HG03159 (cell line): ENCODE results near the gene TMEM59L.
"Not testable (repeated sequence)": the region's sequence is repeated elsewhere in the genome, so short reads cannot be mapped to it uniquely, and the experiment has no call there.

Experiments used
- ATAC-seq: cut with Tn5 transposase; IDR thresholded peaks from one replicate; pipeline ENCODE4 v1.9.1; 2021; ENCODE audit warnings: mild to moderate bottlenecking, moderate library complexity; ENCODE audit not compliant: unreplicated experiment

The TMEM59L gene

DNA sequence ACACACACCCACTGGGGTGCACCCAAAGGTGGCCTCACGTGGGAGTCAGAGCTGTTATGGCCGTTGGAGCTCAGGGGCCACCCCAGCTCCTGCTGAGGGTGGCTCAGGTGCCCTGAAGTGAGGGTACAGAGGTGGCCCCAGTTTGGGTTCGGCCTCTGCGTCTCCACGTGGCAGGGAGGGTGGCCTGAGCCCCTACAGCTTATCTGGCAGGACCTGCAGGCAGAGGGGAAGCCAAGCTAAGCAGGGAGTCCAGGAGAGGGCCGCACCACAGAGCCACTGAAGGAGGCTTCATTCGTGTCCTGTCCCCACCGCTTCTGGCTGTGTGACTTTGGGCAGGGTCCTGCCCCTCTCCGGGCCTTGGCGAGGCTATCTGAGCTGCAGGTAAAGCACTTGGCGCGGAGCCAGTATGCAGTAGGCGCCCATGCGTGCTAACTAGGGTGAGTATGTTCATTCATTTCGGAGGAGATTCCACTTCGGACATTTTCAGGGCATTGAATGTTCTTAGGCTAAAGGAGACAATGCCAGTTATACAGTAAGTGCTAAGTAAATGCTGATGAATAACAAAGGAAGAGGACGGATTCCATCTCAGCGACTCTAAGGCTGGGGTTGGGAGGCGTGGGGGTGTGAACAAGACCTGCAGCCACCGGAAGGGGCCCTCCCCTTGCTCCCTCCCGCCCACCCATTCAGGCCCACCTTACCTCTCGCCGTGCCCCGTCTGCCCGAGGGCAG lies 19.1 kb upstream of the TMEM59L start:
- no peak for ATAC-seq

DNA sequence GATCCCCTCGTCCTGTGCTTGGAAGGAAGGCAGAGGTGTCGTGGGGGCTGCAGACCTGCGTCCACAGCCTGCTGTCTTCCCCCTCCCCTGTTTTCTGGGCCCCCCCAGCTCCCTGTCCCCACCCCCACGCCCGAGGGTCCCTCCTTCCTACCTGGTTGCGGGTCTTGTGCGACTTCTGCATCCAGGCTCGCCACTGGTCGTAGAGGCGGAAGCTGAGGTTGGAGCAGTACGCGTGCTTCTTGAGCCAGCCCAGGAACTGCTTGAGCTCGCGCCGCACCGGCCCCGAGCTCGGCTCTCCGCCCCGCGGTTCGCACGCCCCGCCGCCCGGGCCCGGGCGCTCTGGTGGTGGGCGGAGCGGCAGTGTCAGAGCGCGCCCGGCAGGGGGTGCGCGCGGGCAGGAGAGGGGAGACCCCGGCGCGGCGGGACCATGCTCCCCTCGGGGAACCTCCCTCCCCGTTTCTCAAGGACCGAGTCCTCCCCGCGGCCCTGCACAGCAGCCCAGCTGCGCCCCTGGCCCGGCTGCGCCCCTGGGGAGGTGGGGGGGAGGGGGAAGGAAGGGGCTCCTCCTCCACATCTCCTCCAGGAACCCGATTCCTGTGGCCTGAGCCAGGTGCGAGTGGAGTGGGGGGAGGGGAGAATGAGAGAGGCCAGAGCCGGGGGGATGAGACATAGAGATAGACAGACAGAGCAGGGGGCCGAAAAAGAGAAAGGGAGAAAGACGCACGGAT lies 18.4 kb upstream of the TMEM59L start:
- no peak for ATAC-seq

DNA sequence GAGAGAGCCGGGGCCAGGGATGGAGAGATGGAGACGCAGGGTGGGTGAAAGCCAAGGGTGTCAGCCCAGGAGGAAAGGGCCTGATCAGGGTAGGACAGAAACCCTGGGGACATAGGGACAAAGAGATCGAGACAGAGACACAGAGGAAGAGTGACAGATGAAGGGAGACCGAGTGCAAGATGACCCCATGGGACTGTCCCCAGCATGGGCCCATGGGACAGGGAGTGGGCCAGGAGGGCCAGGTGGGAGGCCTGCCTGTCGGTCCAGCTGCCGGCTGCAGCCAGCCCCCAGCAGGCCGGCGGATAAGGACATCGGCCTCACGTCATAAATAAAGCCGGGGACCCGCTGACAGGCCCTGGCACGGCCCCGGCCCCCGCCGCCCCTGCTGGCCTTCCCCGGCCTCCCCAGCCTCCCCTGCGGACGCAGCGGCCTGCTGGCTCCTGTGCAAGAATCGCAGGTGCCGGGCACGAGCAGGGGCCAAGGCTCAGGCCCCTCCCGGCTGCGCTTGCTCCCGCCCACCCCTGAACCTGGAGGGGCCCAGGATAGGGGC lies 17.8 kb upstream of the TMEM59L start:
- ATAC-seq = no peak

DNA sequence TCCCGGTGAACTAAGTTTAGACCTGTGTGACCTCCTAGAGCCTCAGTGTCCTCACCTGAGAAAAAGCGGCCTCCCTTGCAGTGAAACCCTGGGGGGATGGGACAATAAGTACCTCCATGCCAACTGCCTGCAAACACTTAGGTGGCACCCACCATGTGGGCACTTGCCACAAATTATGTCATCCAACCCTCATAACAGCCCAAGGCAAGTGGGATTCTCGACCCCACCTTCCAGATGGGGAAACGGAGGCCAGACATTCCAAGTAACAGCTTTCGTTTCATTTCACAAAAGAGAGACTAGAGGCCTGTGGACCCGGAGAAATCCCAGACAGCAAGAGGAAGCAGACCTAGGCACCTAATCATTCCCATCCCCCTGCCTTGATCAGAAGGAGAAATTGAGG lies 17.2 kb upstream of the TMEM59L start:
- ATAC-seq = no peak

DNA sequence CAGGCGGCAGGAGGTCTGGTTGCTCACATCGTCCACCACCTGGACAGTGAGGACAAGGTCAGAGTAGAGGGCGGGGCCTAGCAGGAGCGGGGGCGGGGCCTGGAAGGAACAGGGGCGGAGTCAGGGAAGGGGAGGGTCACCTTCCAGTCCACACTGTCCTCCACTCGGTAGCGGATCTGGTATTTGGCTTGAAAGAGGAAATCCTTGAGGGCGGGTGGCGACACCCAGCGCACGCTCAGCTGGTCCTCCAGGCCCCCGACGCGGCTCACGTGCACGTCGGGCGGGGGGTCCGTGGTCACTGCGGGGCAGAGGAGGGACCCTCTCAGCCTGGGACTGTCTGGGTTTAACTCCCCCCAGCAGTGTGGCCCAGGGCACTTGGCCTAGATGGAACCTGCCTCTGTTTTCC lies 15.9 kb upstream of the TMEM59L start:
- no peak for ATAC-seq

DNA sequence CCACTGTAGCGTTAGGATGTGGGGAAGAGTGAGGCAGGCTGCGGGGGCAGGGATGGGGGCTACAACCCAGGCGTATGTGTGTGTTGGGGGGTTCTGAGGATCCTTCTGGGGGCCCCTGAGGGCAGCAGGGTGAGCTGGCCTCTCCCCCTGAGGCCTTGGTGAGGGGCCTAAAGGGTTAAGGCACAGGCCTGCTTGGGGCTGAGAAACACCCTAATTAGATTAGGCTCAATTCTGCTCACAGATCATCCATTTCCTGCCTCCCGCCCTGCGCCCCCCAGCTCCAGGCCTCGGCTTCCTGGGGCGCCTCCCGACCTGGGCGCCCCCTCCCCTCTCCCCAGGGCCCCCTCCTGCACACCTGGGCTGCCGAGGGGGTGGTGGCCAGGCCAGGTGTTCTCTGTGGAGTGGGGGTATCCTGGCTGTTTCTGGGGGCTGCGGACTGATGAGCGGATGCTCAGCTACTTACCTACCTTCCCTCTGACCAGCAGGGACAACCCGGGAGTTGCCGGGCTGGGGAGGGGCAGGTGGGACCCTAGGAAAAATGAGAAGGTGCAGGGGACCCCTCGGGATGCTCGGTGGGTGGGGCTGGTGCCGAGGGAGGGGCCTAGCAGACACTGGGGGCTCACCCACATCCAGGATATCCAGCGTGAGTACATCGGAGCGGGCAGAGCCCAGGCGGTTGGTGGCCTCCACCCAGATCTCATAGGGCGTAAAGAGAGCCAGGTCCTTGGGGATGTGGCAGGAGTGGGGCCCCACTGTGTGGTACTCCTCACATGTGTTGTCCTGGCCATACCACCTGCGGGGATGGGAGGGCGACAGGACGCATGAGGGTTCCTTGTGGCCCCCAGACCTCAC lies 14.6 kb upstream of the TMEM59L start:
- no peak for ATAC-seq

DNA sequence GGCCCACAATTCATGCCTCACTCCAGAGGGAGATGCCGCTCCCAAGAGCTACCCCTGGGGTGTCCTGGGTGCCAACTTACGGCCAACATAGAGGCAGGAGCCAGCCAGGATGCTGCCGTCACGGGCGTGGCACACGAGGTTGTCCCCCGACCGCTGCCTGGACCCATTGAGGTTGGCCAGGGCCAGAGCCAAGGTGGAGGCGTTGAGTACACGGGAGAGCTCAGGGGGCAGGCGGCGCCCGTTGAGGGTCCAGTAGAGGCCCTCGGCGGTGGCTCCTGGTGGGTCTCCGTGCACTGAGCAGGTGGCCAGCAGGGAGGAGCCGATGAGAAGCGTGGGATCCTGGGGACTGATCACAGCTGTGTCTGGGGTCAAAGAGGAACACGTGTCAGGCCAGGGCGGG lies 13.2 kb upstream of the TMEM59L start:
- no peak for ATAC-seq

DNA sequence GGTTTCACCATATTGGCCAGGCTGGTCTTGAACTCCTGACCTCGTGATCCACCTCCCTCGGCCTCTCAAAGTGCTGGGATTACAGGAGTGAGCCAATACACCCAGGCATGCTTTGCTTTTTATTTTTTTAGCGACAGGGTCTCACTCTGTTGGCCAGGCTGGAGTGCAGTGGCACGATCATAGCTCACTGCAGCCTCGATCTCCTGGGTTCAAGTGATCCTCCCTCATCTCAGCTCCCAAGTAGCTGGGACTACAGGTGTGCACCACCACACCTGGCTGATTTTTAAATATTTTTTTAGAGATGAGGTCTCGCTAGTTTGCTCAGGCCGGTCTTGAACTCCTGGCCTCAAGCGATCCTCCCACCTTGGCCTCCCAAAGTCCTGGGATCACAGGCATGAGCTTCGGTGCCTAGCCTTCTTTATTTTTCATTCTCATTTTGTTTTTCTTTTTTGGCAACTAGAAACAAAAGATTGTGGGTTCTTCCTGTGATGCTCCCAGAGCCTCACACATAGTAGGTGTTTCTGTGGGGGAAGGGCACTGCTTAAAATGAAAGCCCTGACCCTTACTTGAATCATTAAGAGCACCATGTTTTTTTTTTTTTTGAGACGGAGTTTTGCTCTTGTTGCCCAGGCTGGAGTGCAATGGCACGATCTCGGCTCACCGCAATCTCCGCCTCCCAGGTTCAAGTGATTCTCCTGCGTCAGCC lies 11.8 kb upstream of the TMEM59L start:
- ATAC-seq = not testable (repeated sequence)

DNA sequence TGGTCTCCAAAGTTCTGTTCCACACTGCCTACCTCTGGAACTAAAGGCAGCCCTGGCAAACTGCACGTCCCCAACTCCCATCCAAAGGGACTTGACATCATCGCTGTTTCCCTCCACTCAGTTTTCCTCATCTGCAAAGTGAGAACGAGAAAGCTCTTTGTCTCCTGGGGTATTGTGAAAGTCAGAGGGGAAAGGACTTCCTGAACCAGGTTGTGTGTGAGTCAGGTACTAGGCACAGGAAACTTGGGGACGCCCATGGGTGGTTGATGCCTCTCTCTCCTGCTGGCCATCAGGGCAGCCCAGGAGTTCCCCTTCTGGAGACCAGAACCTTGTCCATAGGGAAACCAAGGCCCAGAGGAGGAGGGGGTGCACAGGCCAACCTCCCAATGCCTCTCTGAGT lies 10.8 kb upstream of the TMEM59L start:
- no peak for ATAC-seq

DNA sequence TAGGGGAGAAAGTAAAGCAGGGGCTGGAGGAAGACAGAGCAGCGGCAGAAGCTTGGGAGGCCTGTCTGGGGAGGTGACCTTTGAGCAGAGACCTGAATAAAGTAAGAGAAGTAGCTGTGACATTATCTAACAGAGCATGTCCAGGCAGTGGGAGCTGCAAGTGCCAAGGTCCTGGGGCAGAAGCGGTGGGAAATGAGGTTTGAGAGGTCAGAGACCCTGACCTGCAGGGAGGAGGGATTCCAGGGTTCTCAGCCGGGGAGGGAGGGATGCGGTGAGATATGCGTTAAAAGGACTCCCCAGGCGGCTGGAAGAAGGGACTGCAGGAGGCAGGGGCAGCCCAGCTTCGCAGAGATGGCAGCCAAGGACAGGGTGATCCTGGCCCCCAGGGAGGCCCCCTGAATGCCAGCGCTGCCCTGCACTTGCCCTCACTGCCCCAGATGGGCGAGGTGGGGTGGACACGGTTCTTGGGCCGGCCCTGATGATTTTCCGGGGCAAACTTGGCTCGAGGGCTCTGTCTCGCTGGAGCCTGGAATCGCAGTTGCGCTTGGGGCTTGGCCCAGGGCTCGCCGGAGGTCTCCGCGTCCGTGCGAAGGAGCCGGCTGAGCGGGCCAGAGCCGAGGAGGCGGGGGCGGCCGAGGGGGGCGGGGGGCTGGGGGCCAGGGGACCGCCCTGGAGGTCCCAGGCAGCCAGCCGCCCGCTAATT lies 9.3 kb upstream of the TMEM59L start:
- no peak for ATAC-seq

DNA sequence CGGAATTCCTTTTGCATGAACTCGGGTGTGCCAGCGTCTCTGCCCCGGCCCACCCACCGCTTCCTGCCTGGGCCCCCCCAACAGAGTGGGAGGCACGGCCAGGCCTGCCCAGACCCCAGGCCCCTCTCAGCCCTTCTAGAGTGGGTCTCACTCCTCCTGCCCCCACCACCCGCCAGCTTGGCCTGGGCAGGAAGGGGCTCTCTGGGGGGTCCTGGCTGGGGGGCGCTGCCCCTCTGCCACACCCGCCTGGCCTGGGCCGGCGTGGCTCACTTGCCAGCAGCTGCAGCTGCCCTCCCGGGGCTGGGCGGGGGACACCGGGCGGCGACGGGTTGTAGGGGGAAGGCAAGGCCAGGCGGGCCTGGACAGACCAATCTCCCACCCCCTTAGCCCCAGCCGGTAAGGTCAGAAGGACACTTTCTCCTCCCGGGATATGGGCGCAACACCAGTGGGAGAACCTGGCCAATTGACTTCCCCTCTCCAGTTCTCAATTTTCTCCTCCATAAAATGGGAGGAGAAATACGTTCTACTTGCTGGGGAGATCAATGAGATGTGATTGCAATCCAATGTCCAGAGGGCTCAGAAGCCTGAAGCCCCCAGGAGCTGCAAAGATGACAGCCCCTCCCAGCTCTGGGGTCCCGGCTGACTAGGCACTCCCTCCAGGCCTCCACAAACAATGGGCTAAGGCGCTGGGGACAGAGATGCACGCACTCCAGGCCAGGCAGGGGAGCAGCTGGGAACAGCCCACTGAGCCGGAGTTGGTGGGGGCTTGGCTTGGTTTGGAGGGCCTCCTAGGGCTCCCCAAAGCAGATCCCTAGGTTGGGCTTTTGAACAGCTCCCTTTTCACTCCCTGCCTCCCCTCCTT lies 8.5 kb upstream of the TMEM59L start:
- no peak for ATAC-seq

DNA sequence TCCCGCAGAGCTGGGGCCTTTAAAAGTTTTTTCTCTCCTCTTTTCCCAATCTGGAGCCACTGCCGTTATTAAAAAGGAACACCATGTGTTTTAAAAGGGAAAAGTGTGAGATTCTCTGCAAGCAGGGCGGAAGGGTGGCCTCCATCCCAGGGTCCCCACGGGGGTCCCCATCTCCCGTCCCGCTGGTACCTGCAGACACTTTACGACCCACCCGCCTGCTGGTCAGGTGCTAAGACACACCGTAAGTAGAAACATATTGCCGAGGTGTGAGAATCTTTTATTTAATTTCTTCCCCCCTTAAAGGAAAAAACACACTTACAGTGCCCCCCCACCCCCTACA lies 7.9 kb upstream of the TMEM59L start:
- no peak for ATAC-seq

DNA sequence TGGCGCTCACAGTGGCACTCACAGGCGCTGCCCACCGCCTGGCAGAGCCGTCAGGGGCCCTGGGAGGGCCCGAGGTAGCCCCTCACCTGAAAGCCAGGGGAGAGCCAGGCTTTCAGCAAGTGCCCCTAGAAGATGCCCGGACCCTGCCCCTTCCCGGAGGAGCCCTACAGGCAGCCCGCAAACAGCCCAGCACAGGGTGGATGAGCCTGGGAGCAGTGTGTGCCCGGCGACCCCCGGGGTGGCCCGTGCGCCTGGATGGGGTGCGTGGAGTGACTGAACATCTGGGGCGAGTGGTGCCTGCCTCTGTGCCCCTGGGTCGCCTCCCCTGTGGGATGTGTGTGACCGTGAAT lies 7.5 kb upstream of the TMEM59L start:
- no peak for ATAC-seq

DNA sequence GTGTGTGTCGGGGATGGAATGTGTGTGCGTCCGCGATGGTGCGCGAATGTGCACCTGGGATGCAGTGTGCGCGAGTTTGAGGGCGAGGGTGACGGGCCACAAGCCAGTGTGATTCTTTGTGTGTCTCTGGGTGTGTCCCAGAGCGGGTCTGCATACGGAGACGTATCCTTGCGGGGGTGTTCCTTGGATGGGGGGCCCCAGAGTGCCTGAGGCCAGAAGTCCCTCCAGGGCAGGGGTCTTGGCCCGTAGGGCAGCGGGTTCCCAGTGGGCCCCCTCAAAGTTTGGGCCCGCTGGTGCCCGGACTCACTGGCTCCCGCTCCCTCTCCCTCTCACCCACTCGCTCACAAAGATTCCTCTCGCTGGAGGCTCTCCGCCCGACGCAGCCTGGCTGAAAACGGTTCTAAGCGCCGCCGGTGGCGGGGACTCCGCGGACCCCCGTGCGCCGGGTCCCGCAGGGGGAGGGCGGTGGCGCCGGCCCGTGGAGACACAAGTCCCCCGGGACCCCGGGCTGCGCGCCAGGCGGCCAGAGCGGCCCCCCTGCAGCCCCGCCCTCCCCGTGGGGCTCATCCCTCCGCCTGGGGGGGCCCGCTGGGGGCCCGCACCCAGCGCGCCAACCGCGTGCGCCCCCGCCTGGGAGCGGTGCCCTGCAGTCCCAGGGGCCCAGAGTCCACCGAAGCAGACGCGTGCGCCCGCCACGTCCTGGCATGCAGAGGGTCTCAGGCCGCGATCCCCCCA lies 7.0 kb upstream of the TMEM59L start:
- no peak for ATAC-seq

DNA sequence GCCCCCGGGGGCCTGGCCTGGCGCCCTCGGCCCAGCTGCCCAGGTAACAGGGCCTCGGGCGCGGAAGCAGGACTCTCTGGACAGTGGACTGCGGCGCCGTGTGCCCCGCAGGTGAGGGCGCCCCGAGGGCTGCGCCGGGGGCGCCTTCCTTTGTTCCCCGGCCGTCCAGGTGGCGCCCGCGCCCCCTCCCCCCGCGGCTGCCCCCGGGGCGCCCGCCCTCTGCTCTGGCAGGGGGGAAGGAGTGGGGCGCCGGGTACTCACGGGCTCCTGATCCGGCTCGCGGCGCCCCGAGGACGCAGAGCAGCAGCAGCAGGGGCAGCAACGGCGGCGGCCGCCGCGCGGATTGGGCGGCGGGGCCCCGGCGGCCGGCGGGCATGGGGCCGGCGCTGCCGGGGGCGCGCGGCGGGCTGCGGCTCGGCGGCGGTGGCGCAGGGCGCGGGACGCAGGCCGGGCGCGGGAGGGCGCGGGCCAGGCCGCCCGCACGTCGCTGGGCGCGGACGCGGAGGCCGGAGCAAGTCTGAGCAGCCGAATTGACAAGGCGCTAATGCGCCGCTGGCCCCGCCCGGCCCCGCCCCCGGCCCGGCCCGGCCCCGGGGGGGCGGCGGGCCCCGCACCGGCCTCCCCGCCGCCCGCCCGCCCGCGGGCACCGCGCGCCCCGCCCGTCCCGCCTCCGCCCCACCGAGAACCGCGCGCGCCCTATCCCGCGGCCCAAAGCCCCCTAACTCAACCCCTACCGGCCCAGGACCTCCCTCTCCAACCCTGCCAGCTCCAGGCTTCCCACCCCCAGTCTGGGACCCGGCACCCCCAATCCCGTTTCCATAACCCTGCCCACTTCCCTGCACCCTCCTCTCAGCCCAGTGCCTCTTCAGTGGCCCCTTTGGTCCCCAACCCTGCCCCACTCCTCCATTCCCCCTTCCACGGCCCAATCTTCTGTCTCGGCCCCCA lies 6.1 kb upstream of the TMEM59L start, which contains the start of gene CRLF1:
Gene CRLF1, minus strand, starts transcription at position 519 of the 945 bp plus-strand sequence. Its CDS starts 143 bp downstream, at position 376.
- no peak for ATAC-seq

DNA sequence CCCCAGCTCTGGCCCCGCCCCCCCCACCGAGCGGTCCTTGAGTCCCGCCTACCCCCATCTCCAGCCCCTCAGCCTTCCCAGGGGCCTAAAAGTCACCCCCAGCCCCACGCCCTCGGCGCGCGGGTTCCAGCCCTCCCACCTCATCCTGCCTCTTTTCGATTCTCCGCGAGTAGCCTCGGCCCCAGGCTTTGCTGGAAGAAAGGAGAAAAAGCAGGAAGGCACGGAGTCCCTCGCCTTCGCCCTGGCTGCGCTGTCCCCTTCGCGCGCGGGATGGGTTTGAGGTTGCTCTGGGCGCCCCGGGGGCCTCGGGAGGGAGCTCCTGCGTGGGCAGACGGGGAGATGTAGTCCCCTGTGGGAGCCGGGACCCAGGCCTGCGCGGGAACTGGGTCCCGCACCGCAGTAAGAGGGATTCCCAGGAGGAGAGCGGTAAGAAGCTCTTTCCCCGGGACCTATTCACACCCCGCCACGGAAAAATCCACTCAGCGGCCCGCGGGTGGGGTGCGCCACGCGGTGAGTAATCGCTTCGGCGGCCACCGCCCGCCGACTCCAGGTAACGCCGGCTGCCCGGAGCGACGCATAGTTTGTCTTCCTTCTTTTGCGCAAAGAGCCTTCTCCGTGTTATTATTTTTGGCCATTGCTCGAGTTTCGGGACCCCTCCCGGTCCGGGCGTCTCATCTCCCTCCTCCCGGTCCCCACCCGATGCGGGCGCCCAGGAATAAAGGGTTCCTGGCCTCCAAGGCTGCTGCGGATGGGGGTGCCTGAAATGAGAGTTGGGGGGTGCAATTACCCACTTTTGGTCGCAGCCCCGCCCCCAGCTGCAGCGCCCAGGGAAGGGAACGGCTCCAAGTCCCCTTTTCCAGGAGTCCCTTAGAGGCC lies 5.2 kb upstream of the TMEM59L start:
- ATAC-seq = no peak
